GM18498 (cell line): ENCODE data around the gene GTSE1.

Experiments used
- ATAC-seq: cut with Tn5 transposase; IDR thresholded peaks from one replicate; pipeline ENCODE4 v1.9.1; 2021; ENCODE audit warnings: mild to moderate bottlenecking, moderate library complexity; ENCODE audit not compliant: unreplicated experiment

GTSE1 gene

GRCh38 chr22:46351131-46351735 is 54.6 kb downstream of the GTSE1 start:
- no peak for ATAC-seq

GRCh38 chr22:46351767-46352166 is 55.1 kb downstream of the GTSE1 start:
- no peak for ATAC-seq

- no peak for ATAC-seq
Observed at GRCh38 chr22:46352276-46352675, 55.6 kb downstream of the GTSE1 start.

GRCh38 chr22:46352691-46353386 is 56.2 kb downstream of the GTSE1 start:
- ATAC-seq = no peak

- no peak for ATAC-seq
Observed at GRCh38 chr22:46353483-46354105, 56.9 kb downstream of the GTSE1 start.

GRCh38 chr22:46354176-46354992 is 57.7 kb downstream of the GTSE1 start:
- no peak for ATAC-seq

- ATAC-seq = no peak
Observed at GRCh38 chr22:46354993-46355305, 58.3 kb downstream of the GTSE1 start.

GRCh38 chr22:46355369-46355995 is 58.8 kb downstream of the GTSE1 start:
- no peak for ATAC-seq

- no peak for ATAC-seq
Observed at GRCh38 chr22:46355996-46356471, 59.4 kb downstream of the GTSE1 start.

GRCh38 chr22:46356496-46357480 is 60.1 kb downstream of the GTSE1 start:
- no peak for ATAC-seq

- ATAC-seq = no peak
Observed at GRCh38 chr22:46357711-46358520, 61.2 kb downstream of the GTSE1 start.

- ATAC-seq = no peak
Observed at GRCh38 chr22:46358766-46359165, 62.1 kb downstream of the GTSE1 start.

- no peak for ATAC-seq
Observed at GRCh38 chr22:46359362-46359761, 62.7 kb downstream of the GTSE1 start.

- ATAC-seq = no peak
Observed at GRCh38 chr22:46360097-46360496, 63.4 kb downstream of the GTSE1 start.

- no peak for ATAC-seq
Observed at GRCh38 chr22:46360891-46361290, 64.2 kb downstream of the GTSE1 start.

- no peak for ATAC-seq
Observed at GRCh38 chr22:46361826-46362202, 65.1 kb downstream of the GTSE1 start.

- ATAC-seq = no peak
Observed at GRCh38 chr22:46362203-46362933, 65.7 kb downstream of the GTSE1 start.

- no peak for ATAC-seq
Observed at GRCh38 chr22:46362934-46363515, 66.4 kb downstream of the GTSE1 start.
